ENCODE results near the gene DOCK2. TPM values are rescaled to one million over a fixed set of nuclear protein-coding genes. Genes with fewer than 3 reads are reported as not detected.
"Not testable (repeated sequence)": the region's sequence is repeated elsewhere in the genome, so short reads cannot be mapped to it uniquely, and the experiment has no call there.

DOCK2 gene
- total RNA-seq, 1 donor from 2014 or later, result 3.9 TPM

DNA sequence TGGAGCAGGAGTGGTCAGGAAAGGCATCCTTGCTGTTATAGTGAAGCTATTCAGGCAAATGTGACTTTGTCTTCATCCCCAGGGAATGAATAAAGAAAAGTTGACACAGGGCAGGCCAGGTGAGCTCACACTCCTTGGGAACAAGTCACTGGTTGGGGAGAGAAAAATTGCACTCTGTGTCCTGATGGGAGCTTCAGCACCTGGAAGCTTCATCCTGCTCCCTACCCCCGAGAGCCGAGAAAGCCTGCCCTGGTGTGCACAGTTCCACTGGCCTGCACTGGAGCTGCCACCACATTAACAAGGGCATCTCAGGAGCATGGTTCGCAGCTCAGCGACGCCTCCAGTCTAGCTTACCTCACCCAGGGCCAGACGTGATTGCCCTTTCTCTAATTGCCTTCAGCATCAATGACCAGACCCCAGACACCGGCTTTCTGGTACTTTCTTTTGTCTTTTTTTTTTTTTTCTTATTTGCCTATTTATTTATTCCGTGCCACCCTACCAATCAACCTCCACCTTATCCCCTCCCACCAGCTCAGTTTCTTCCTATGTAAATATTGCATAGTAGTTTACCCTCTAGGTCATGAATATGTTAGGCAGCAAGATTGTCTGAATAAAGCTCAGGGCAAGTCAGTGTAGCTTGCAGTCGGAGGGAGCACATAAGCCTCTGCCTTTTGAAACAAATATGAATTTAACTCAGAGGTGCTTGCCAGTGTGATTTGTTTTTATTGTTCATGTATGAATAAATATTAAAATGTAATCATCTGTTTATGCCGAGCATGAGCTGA is 87.4 kb downstream of the DOCK2 start:
- no peak overlapping the region for H3K4me3 ChIP-seq (ENCODE audit: low read depth, low read length)
- TF ChIP-seq, protein P1, sequence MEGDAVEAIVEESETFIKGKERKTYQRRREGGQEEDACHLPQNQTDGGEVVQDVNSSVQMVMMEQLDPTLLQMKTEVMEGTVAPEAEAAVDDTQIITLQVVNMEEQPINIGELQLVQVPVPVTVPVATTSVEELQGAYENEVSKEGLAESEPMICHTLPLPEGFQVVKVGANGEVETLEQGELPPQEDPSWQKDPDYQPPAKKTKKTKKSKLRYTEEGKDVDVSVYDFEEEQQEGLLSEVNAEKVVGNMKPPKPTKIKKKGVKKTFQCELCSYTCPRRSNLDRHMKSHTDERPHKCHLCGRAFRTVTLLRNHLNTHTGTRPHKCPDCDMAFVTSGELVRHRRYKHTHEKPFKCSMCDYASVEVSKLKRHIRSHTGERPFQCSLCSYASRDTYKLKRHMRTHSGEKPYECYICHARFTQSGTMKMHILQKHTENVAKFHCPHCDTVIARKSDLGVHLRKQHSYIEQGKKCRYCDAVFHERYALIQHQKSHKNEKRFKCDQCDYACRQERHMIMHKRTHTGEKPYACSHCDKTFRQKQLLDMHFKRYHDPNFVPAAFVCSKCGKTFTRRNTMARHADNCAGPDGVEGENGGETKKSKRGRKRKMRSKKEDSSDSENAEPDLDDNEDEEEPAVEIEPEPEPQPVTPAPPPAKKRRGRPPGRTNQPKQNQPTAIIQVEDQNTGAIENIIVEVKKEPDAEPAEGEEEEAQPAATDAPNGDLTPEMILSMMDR (IDR thresholded peaks at IDR 0.05; ENCODE audit: insufficient read depth, low read length, poor library complexity, severe bottlenecking), result no peak
- H3K27me3 ChIP-seq (ENCODE audit: control insufficient read depth, insufficient read depth, low read length), result no peaks in the 10 kb centered on the region
- no peak for DNase-seq (ENCODE audit: low read depth)
- no peaks in the 10 kb centered on the region for H3K36me3 ChIP-seq (ENCODE audit: control insufficient read depth, insufficient read depth, low read length)

GRCh38 chr5:169725665-169726064 is 88.6 kb downstream of the DOCK2 start:
- not testable (repeated sequence) for H3K36me3 ChIP-seq (ENCODE audit: control insufficient read depth, insufficient read depth, low read length); DNase-seq (ENCODE audit: low read depth); H3K27me3 ChIP-seq (ENCODE audit: control insufficient read depth, insufficient read depth, low read length); H3K4me3 ChIP-seq (ENCODE audit: low read depth, low read length)

DNA sequence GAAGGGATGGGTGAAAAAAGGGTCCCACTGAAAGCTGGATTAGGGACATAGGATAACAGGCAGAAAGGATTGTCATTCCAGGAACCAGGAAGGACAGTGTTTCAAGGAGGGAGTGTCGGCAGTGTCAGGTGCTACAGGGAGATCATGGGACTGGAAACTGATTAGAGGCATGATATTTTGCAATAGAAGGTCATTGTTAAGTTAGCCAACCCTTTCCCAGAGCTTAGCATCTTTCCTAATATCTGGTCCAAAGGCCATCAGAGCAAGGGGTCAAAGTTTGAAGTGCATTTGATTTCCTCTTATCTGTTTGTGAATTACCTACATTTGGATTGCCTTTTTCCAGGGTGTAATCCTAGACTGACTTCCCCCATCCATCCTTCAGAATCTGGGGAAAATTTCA is 91.3 kb downstream of the DOCK2 start:
- Histone ChIP-seq H3K4me3 (ENCODE audit: low read depth, low read length) (no peak overlapping the region), H3K27me3 (ENCODE audit: control insufficient read depth, insufficient read depth, low read length) (no peaks in the 10 kb centered on the region), H3K36me3 (ENCODE audit: control insufficient read depth, insufficient read depth, low read length) (no peaks in the 10 kb centered on the region)
- no peak for DNase-seq (ENCODE audit: low read depth)
- TF ChIP-seq, protein P1 (IDR thresholded peaks at IDR 0.05; ENCODE audit: insufficient read depth, low read length, poor library complexity, severe bottlenecking), result no peak

- no peaks in the 10 kb centered on the region for H3K27me3 ChIP-seq (ENCODE audit: control insufficient read depth, insufficient read depth, low read length)
- no peak overlapping the region for H3K4me3 ChIP-seq (ENCODE audit: low read depth, low read length)
- TF ChIP-seq, protein P1 (IDR thresholded peaks at IDR 0.05; ENCODE audit: insufficient read depth, low read length, poor library complexity, severe bottlenecking), result no peak
- no peak for DNase-seq (ENCODE audit: low read depth)
- H3K36me3 ChIP-seq (ENCODE audit: control insufficient read depth, insufficient read depth, low read length), result no peaks in the 10 kb centered on the region
Measured at GRCh38 chr5:169731221-169731620, 94.1 kb downstream of the DOCK2 start.

DNA sequence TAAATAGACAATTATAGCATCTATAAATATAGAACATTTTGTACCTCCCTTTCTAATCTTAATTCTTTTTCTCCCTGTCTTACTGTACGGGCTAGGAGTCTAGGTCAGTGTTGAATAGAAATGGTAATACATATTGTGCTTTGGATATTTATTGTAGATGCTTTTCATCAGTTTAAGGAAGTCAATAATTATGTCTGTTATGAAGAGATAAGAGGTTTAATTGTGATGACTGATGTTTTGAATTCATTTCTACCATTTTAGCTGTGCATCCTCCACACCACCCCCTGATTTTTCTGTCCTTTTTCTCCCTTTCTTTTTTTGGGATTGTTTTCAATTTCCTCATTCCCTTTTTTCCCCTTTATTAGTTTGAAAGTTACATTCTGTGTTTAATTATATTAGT is 95.8 kb downstream of the DOCK2 start:
- Histone ChIP-seq H3K36me3 (ENCODE audit: control insufficient read depth, insufficient read depth, low read length) (no peaks in the 10 kb centered on the region), H3K4me3 (ENCODE audit: low read depth, low read length) (no peak overlapping the region), H3K27me3 (ENCODE audit: control insufficient read depth, insufficient read depth, low read length) (no peaks in the 10 kb centered on the region)
- TF ChIP-seq, protein P1 (IDR thresholded peaks at IDR 0.05; ENCODE audit: insufficient read depth, low read length, poor library complexity, severe bottlenecking), result no peak
- DNase-seq (ENCODE audit: low read depth), result no peak

- Histone ChIP-seq H3K27me3 (ENCODE audit: control insufficient read depth, insufficient read depth, low read length) (no peaks in the 10 kb centered on the region), H3K36me3 (ENCODE audit: control insufficient read depth, insufficient read depth, low read length) (no peaks in the 10 kb centered on the region), H3K4me3 (ENCODE audit: low read depth, low read length) (no peak overlapping the region)
- TF ChIP-seq, protein P1 (IDR thresholded peaks at IDR 0.05; ENCODE audit: insufficient read depth, low read length, poor library complexity, severe bottlenecking), result no peak
- DNase-seq (ENCODE audit: low read depth), result no peak
Measured at GRCh38 chr5:169735913-169736312, 98.8 kb downstream of the DOCK2 start.
